GM23338 (cell line): ENCODE data around the gene CNRIP1. TPM values are rescaled to one million over a fixed set of nuclear protein-coding genes. Genes with fewer than 3 reads are reported as not detected.
A peak's percentile ranks its signal among the peaks of the same experiment; 100 is the strongest.

Experiments used
- ATAC-seq: fragments of 200-7000 bp; cut with Tn5 transposase; 3 replicates; pipeline ENCODE4 v1.9.1; 2020
- DNase-seq: peaks from one replicate; pipeline ENCODE4 v3.0.0-alpha.2; 2015; ENCODE audit warnings: low spot score
- H2AFZ ChIP-seq: fragments of 200-600 bp; sonication (generic); 2 replicates; pipeline ENCODE4 v1.8.0; 2016; ENCODE audit warnings: antibody characterized with exemption, mild to moderate bottlenecking, moderate library complexity
- H3F3A ChIP-seq: fragments of 200-600 bp; sonication (generic); replicated peaks from 2 replicates; pipeline ENCODE4 v1.8.0; 2017; ENCODE audit warnings: antibody characterized with exemption, mixed run types, low read depth
- H3K27ac ChIP-seq: fragments of 200-600 bp; sonication (generic); 2 replicates; pipeline ENCODE4 v1.6.1; 2016; ENCODE audit warnings: low read depth
- H3K27me3 ChIP-seq: fragments of 200-600 bp; sonication (generic); 2 replicates; pipeline ENCODE4 v1.8.0; 2016; ENCODE audit warnings: mild to moderate bottlenecking, mixed run types, moderate library complexity; ENCODE audit not compliant: insufficient read depth
- H3K36me3 ChIP-seq: fragments of 200-600 bp; sonication (generic); 2 replicates; pipeline ENCODE4 v1.8.0; 2016; ENCODE audit warnings: mild to moderate bottlenecking; ENCODE audit not compliant: insufficient read depth
- H3K4me1 ChIP-seq: fragments of 200-600 bp; sonication (generic); 2 replicates; pipeline ENCODE4 v1.8.0; 2016; ENCODE audit warnings: mild to moderate bottlenecking, moderate library complexity; ENCODE audit not compliant: insufficient read depth
- H3K4me2 ChIP-seq: fragments of 200-600 bp; sonication (generic); 2 replicates; pipeline ENCODE4 v1.7.1; 2017; ENCODE audit warnings: mixed run types
- H3K4me3 ChIP-seq: fragments of 200-600 bp; sonication (generic); 2 replicates; pipeline ENCODE4 v1.6.1; 2016; ENCODE audit warnings: mixed run types
- H3K79me2 ChIP-seq: fragments of 200-600 bp; sonication (generic); replicated peaks from 2 replicates; pipeline ENCODE4 v1.8.0; 2017; ENCODE audit warnings: mild to moderate bottlenecking; ENCODE audit not compliant: insufficient read depth
- H3K9me2 ChIP-seq: fragments of 200-600 bp; sonication (generic); 2 replicates; pipeline ENCODE4 v1.8.0; 2017; ENCODE audit not compliant: insufficient read depth
- H4K20me1 ChIP-seq: fragments of 200-600 bp; sonication (generic); replicated peaks from 2 replicates; pipeline ENCODE4 v1.8.0; 2017; ENCODE audit warnings: mild to moderate bottlenecking; ENCODE audit not compliant: insufficient read depth
- H3K27ac Mint-ChIP-seq: 2 replicates; pipeline ENCODE4 v1.8.0; 2020; ENCODE audit warnings: inconsistent platforms, mild to moderate bottlenecking, moderate library complexity, mixed read lengths
- H3K27me3 Mint-ChIP-seq: 3 replicates; pipeline ENCODE4 v1.8.0; 2022; ENCODE audit warnings: low read depth, mild to moderate bottlenecking, moderate library complexity, mixed read lengths, inconsistent platforms; ENCODE audit not compliant: insufficient read depth, poor library complexity
- H3K36me3 Mint-ChIP-seq: 3 replicates; pipeline ENCODE4 v1.8.0; 2021; ENCODE audit warnings: low read depth, mild to moderate bottlenecking, inconsistent platforms, moderate library complexity, mixed read lengths
- H3K4me1 Mint-ChIP-seq: 3 replicates; pipeline ENCODE4 v1.8.0; 2020; ENCODE audit warnings: mild to moderate bottlenecking, inconsistent platforms, mixed read lengths
- H3K4me3 Mint-ChIP-seq: 3 replicates; pipeline ENCODE4 v1.8.0; 2021; ENCODE audit warnings: moderate library complexity, mild to moderate bottlenecking, inconsistent platforms, mixed read lengths
- H3K9me3 Mint-ChIP-seq: 3 replicates; pipeline ENCODE4 v1.8.0; 2020; ENCODE audit warnings: moderate library complexity, mild to moderate bottlenecking, inconsistent platforms, mixed read lengths
- CREB1 ChIP-seq: fragments of 250-450 bp; sonication (Bioruptor Pico); IDR thresholded peaks from 2 replicates; pipeline ENCODE4 v1.5.0; 2020; ENCODE audit warnings: low read depth, mild to moderate bottlenecking, moderate library complexity
- CTCF ChIP-seq, 2 experiments: fragments of 200-600 bp in 1 of 2; sonication (generic) in 1 of 2; conservative IDR thresholded peaks; 2 replicates each; pipeline versions ENCODE4 v1.5.1 to v1.6.1; 2016 to 2017; ENCODE audit warnings: antibody characterized with exemption in 2 of 2, low read depth in 2 of 2, mild to moderate bottlenecking in 2 of 2, moderate library complexity in 1 of 2
- ETS1 ChIP-seq: IDR thresholded peaks from 2 replicates; pipeline ENCODE4 v1.6.1; 2016; ENCODE audit warnings: antibody characterized with exemption
- EZH2 ChIP-seq: fragments of 200-600 bp; sonication (generic); IDR thresholded peaks from one replicate; pipeline ENCODE4 v1.8.0; 2017; ENCODE audit warnings: antibody characterized with exemption, mild to moderate bottlenecking, low read depth; ENCODE audit not compliant: unreplicated experiment
- EZH2phosphoT487 ChIP-seq: fragments of 200-600 bp; sonication (generic); IDR thresholded peaks from one replicate; pipeline ENCODE4 v1.8.1; 2018; ENCODE audit warnings: antibody characterized with exemption; ENCODE audit not compliant: unreplicated experiment
- JUNB ChIP-seq: IDR thresholded peaks from one replicate; pipeline ENCODE4 v1.6.1; 2016; ENCODE audit warnings: antibody characterized with exemption; ENCODE audit not compliant: unreplicated experiment
- NANOG ChIP-seq: IDR thresholded peaks from 2 replicates; pipeline ENCODE4 v1.6.1; 2016; ENCODE audit warnings: antibody characterized with exemption, borderline replicate concordance
- POLR2AphosphoS5 ChIP-seq: IDR thresholded peaks from 2 replicates; pipeline ENCODE4 v1.6.1; 2016; ENCODE audit warnings: antibody characterized with exemption, low read depth
- REST ChIP-seq: IDR thresholded peaks from one replicate; pipeline ENCODE4 v1.6.1; 2018; ENCODE audit warnings: antibody characterized with exemption; ENCODE audit not compliant: unreplicated experiment
- STAT1 ChIP-seq: IDR thresholded peaks from one replicate; pipeline ENCODE4 v1.6.1; 2016; ENCODE audit warnings: antibody characterized with exemption; ENCODE audit not compliant: unreplicated experiment
- ZNF114 ChIP-seq: fragments of 250-450 bp; sonication (Bioruptor Pico); IDR thresholded peaks from 2 replicates; pipeline ENCODE4 v1.5.0; 2020; ENCODE audit warnings: mild to moderate bottlenecking, moderate library complexity
- ZNF331 ChIP-seq: fragments of 250-450 bp; sonication (Bioruptor Pico); IDR thresholded peaks from 2 replicates; pipeline ENCODE4 v1.5.0; 2020; ENCODE audit warnings: low read depth, mild to moderate bottlenecking, moderate library complexity
- ZNF462 ChIP-seq: fragments of 250-450 bp; sonication (Bioruptor Pico); IDR thresholded peaks from 2 replicates; pipeline ENCODE4 v1.5.0; 2020; ENCODE audit warnings: mild to moderate bottlenecking, moderate library complexity
- polyA plus RNA-seq: library from polyadenylated mRNA; unstranded; fragments of >200 nt; fragmentation: Nextera tagmentation; extraction: Ambion mirVana; gene quantifications from 2 replicates; pipeline ENCODE4 v1.2.1, GENCODE V29; 2016
- total RNA-seq: library from RNA; depleted of rRNA; stranded (reverse); fragments of >200 nt; shearing (Covaris generic); gene quantifications from 2 replicates; pipeline ENCODE4 v1.2.3, GENCODE V29; 2014

The CNRIP1 gene
- total and polyA plus RNA-seq, 2 experiments from 2014 or later: 5.9 to 6.9 TPM

GRCh38 chr2:68250196-68250595 is 69.6 kb downstream of the CNRIP1 start:
- H3K4me3 Mint-ChIP-seq: peak overlapping the region; percentile 83
- DNase-seq: no peak
- no peaks in the 10 kb centered on the region for H3K27me3 ChIP-seq
- H2AFZ ChIP-seq: no peak overlapping the region
- peaks cover 66% of the 10 kb centered on the region for H3K79me2 ChIP-seq
- H3K4me3 ChIP-seq: peak overlapping the region; percentile 82
- H3K27ac ChIP-seq: peak overlapping the region; percentile 91; the same call in 1 of the 2 replicates
- H3F3A ChIP-seq: no peaks in the 10 kb centered on the region
- TF ChIP-seq EZH2: no peak
- TF ChIP-seq ZNF331: no peak
- TF ChIP-seq JUNB: no peak
- TF ChIP-seq EZH2phosphoT487: no peak
- no peak for TF ChIP-seq ETS1
- TF ChIP-seq CTCF (conservative IDR thresholded peaks at IDR 0.05; ENCODE audit: low read depth in 2 of 2): no peak
- TF ChIP-seq ZNF462 (CRISPR knock-in tag): no peak
- TF ChIP-seq NANOG: no peak
- no peak for TF ChIP-seq POLR2AphosphoS5
- no peak for TF ChIP-seq CREB1 (CRISPR knock-in tag)
- TF ChIP-seq ZNF114: no peak
- no peak for TF ChIP-seq STAT1
- no peak for TF ChIP-seq REST
- H4K20me1 ChIP-seq: peaks cover 48% of the 10 kb centered on the region
- no peaks in the 10 kb centered on the region for H3K9me2 ChIP-seq
- H3K27me3 Mint-ChIP-seq: peaks cover 11% of the 10 kb centered on the region
- peak overlapping the region; percentile 80 for H3K4me2 ChIP-seq
- H3K36me3 Mint-ChIP-seq: peaks cover 7% of the 10 kb centered on the region; the same call in 2 of the 3 replicates
- H3K4me1 ChIP-seq: peaks cover 31% of the 10 kb centered on the region
- H3K27ac Mint-ChIP-seq: peak overlapping the region; percentile 94
- no peak for ATAC-seq
- H3K9me3 Mint-ChIP-seq: no peaks in the 10 kb centered on the region
- H3K36me3 ChIP-seq: no peaks in the 10 kb centered on the region
- H3K4me1 Mint-ChIP-seq: peaks cover 9% of the 10 kb centered on the region
